GM12878 (cell line): ENCODE data around the gene AIRE. TPM values are rescaled to one million over a fixed set of nuclear protein-coding genes. Genes with fewer than 3 reads are reported as not detected.

ENCODE experiments used
- BRCA1 ChIP-seq: IDR thresholded peaks from 2 replicates; pipeline ENCODE4 v1.6.1; 2011; ENCODE audit warnings: low read depth, low read length, improper control_type of control experiment
- CBX3 ChIP-seq: fragments of 200-600 bp; sonication (generic); IDR thresholded peaks from 2 replicates; pipeline ENCODE4 v1.6.1; 2016; ENCODE audit warnings: low read depth, borderline replicate concordance
- E4F1 ChIP-seq: fragments of 450-650 bp; IDR thresholded peaks from 2 replicates; pipeline ENCODE4 v1.6.1; 2018; ENCODE audit warnings: borderline replicate concordance, mild to moderate bottlenecking; ENCODE audit not compliant: partially characterized antibody
- EP300 ChIP-seq, 2 experiments: fragments of 150-350 bp in 1 of 2; IDR thresholded peaks; 2 replicates each; pipeline ENCODE4 v1.6.1; 2011 to 2012; ENCODE audit warnings: low read depth in 2 of 2, low read length in 2 of 2, borderline replicate concordance in 1 of 2, improper control_type of control experiment in 1 of 2, inconsistent platforms in 1 of 2; ENCODE audit not compliant: control insufficient read depth in 1 of 2
- FOXM1 ChIP-seq: IDR thresholded peaks from 2 replicates; pipeline ENCODE4 v1.6.1; 2012; ENCODE audit warnings: low read depth, mild to moderate bottlenecking, inconsistent platforms, low read length, moderate library complexity
- IKZF1 ChIP-seq: fragments of 450-650 bp; conservative IDR thresholded peaks from 2 replicates; pipeline ENCODE4 v1.6.1; 2017; ENCODE audit warnings: antibody characterized with exemption, mild to moderate bottlenecking
- IKZF2 ChIP-seq, 2 experiments: fragments of 450-650 bp; IDR thresholded peaks; 2 replicates each; pipeline ENCODE4 v1.6.1; 2017; ENCODE audit warnings: mild to moderate bottlenecking in 2 of 2, moderate library complexity in 2 of 2
- JUNB ChIP-seq: IDR thresholded peaks from 2 replicates; pipeline ENCODE4 v1.6.1; 2016; ENCODE audit warnings: antibody characterized with exemption, mild to moderate bottlenecking
- REST ChIP-seq: IDR thresholded peaks from 2 replicates; pipeline ENCODE4 v1.6.1; 2012; ENCODE audit warnings: mild to moderate bottlenecking, low read depth, low read length
- SIN3A ChIP-seq: IDR thresholded peaks from 2 replicates; pipeline ENCODE4 v1.6.1; 2012; ENCODE audit warnings: low read depth, low read length, improper control_type of control experiment
- SUZ12 ChIP-seq: fragments of 200-600 bp; sonication (generic); IDR thresholded peaks from one replicate; pipeline ENCODE4 v1.6.1; 2018; ENCODE audit warnings: antibody characterized with exemption, mild to moderate bottlenecking; ENCODE audit not compliant: unreplicated experiment
- ZNF24 ChIP-seq: fragments of 450-650 bp; IDR thresholded peaks from 2 replicates; pipeline ENCODE4 v1.6.1; 2017; ENCODE audit warnings: antibody characterized with exemption, mild to moderate bottlenecking
- ZSCAN29 ChIP-seq: fragments of 450-650 bp; IDR thresholded peaks from 2 replicates; pipeline ENCODE4 v1.6.1; 2017; ENCODE audit warnings: mild to moderate bottlenecking, moderate library complexity
- polyA plus RNA-seq, 11 experiments: library from polyadenylated mRNA; depleted of rRNA in 4 of 11; unstranded in 6 of 11; stranded (reverse) in 5 of 11; fragments of >200 nt; fragmentation: Nextera tagmentation in 4 of 11; fragmentation: Illumina TruSeq in 1 of 11; extraction: Ambion mirVana in 4 of 11; extraction: Trizol in 1 of 11; gene quantifications; 1 replicate in 1 of 11; 2 replicates in 10 of 11; pipeline versions ENCODE4 v1.2.1 to v1.2.3, GENCODE V29; 2011 to 2016; ENCODE audit warnings: inconsistent platforms in 2 of 11, missing spikeins in 2 of 11, low read depth in 1 of 11
- total RNA-seq, 4 experiments: library from RNA; depleted of rRNA in 3 of 4; stranded (reverse); fragments of >200 nt in 3 of 4; fragmentation: Illumina TruSeq in 1 of 4; extraction: Trizol in 1 of 4; gene quantifications; 2 replicates each; pipeline versions ENCODE4 v1.2.1 to v1.2.3, GENCODE V29; 2013 to 2021
- TF ChIP-seq, protein P1 (sequence below): fragments of 450-650 bp; formaldehyde crosslinking; IDR thresholded peaks from 2 replicates; pipeline ENCODE4 v1.4.0; 2022; ENCODE audit warnings: mild to moderate bottlenecking, moderate library complexity
- TF ChIP-seq, protein P2 (sequence below): IDR thresholded peaks from 2 replicates; pipeline ENCODE4 v1.6.1; 2011; ENCODE audit warnings: borderline replicate concordance, low read depth, mild to moderate bottlenecking, moderate library complexity, low read length; ENCODE audit not compliant: insufficient read depth, poor library complexity, severe bottlenecking

The AIRE gene
- total and polyA plus RNA-seq, 10 of the 15 experiments (the other 5 are each of a cell fraction or from before 2014, with no cell fraction given): 0.05 to 0.10 TPM; not detected in 8

- TF ChIP-seq, protein P1, sequence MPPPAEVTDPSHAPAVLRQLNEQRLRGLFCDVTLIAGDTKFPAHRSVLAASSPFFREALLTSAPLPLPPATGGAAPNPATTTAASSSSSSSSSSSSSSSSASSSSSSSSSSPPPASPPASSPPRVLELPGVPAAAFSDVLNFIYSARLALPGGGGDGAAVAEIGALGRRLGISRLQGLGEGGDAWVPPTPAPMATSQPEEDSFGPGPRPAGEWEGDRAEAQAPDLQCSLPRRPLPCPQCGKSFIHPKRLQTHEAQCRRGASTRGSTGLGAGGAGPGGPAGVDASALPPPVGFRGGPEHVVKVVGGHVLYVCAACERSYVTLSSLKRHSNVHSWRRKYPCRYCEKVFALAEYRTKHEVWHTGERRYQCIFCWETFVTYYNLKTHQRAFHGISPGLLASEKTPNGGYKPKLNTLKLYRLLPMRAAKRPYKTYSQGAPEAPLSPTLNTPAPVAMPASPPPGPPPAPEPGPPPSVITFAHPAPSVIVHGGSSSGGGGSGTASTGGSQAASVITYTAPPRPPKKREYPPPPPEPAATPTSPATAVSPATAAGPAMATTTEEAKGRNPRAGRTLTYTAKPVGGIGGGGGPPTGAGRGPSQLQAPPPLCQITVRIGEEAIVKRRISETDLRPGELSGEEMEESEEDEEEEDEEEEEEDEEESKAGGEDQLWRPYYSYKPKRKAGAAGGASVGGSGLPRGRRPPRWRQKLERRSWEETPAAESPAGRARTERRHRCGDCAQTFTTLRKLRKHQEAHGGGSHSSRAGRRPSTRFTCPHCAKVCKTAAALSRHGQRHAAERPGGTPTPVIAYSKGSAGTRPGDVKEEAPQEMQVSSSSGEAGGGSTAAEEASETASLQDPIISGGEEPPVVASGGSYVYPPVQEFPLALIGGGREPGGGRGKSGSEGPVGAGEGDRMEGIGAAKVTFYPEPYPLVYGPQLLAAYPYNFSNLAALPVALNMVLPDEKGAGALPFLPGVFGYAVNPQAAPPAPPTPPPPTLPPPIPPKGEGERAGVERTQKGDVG (CRISPR knock-in tag): no peak
- TF ChIP-seq IKZF1 (peak; percentile 94), IKZF2 (IDR thresholded peaks at IDR 0.05) (no peak; a peak in 1 of 4 replicates), E4F1 (peak; percentile 93), SUZ12 (no peak), ZNF24 (no peak), EP300 (IDR thresholded peaks at IDR 0.05; ENCODE audit: borderline replicate concordance in 1 of 2, control insufficient read depth in 1 of 2, low read depth in 2 of 2, low read length in 2 of 2) (no peak), SIN3A (peak; percentile 97), CBX3 (no peak), ZSCAN29 (no peak), FOXM1 (no peak), JUNB (no peak), REST (no peak), BRCA1 (0 out of 2 replicates have a peak, but pooled peaks have one; percentile 31)
- TF ChIP-seq, protein P2, sequence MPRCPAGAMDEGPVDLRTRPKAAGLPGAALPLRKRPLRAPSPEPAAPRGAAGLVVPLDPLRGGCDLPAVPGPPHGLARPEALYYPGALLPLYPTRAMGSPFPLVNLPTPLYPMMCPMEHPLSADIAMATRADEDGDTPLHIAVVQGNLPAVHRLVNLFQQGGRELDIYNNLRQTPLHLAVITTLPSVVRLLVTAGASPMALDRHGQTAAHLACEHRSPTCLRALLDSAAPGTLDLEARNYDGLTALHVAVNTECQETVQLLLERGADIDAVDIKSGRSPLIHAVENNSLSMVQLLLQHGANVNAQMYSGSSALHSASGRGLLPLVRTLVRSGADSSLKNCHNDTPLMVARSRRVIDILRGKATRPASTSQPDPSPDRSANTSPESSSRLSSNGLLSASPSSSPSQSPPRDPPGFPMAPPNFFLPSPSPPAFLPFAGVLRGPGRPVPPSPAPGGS: no peak
These were observed 53.6 kb downstream of the AIRE start, which contains the start of gene CFAP410 (continued) for GRCh38 chr21:44338971-44339910.
